ENCODE measurements around the gene CCR7.

The CCR7 gene

DNA sequence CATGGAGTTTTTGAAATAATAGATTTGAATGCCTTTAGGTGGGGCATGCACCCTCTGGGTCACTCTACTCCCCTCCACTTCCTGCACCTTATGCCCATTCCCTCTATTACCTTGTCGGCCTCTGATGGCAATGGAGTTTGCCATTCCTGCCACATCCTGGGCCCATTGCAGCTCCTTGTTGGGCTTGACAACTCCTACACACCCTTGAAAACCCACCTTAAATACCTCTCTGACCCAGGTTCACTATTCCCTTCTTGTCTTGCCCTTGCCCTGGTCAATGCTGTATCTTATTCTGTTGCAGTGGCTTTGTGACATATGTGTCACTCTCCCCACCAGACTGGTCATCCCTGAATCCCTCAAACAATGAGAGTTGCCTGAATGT, 2.4 kb downstream of the CCR7 start:
- no peak for DNase-seq (ENCODE audit: low read depth in 2 of 2)

DNA sequence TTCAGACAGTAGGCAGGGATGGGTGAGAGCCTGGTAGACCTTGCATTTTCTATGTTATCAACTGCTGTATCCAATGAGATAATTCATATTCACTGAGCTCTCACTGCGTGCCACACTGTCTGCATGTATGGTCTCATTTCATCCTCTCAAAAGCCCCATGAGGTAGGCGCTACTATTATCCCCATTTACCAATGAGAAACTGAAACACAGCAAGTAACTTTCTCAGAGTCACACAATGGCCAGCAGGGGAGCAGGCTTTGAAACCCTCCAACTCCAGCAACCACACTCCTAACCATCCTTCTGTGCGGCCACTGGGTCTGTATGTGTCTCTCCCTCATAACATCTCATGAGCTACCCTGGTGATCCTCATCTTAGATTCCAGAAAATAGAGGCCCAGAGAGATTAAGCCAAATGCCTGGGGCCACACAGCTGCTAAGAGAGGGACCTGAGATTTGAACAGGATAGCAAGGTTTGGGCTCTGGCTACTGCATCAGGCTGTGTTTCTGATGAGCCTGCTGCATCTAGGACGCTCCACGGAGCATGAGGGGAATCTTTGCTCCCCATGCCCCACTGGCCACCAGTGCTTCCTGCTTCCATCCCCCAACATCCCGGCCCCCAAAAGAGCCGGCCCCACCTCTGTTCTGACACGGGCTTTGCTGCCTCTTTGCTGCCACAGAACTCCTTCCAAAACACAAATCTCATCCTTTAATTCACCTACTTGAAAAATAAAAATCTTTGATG, 3.2 kb downstream of the CCR7 start:
- DNase-seq (ENCODE audit: low read depth in 2 of 2) = peak; percentile 60 to 61

DNA sequence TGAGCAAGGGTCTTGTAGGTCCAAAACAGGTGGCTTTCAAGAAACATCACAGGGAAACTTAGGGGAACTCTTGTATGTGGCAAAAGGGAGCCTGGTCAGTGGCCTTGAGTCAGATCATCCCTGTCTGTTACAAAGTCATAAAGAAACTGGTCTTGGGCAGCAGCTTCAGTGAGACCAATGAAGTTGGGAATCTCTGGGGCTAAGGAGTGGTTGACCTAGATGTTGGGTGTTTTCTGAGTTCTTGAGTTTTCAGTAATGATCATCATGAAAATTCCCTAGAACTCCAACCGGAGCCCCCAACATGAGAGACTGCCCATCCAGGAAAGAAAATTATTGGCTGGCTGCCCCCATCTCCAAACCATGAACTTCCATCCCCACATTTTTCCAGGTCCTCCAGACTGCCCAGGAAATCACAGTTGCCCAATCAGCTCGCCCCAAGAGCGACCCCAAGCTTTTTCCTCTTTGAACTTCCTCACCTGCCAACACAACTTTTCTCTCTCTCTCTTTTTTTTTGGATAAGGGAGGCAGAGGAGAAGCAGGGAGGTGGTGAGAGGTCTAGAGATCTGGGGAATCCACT, 3.9 kb downstream of the CCR7 start:
- no peak for DNase-seq (ENCODE audit: low read depth in 2 of 2)

DNA sequence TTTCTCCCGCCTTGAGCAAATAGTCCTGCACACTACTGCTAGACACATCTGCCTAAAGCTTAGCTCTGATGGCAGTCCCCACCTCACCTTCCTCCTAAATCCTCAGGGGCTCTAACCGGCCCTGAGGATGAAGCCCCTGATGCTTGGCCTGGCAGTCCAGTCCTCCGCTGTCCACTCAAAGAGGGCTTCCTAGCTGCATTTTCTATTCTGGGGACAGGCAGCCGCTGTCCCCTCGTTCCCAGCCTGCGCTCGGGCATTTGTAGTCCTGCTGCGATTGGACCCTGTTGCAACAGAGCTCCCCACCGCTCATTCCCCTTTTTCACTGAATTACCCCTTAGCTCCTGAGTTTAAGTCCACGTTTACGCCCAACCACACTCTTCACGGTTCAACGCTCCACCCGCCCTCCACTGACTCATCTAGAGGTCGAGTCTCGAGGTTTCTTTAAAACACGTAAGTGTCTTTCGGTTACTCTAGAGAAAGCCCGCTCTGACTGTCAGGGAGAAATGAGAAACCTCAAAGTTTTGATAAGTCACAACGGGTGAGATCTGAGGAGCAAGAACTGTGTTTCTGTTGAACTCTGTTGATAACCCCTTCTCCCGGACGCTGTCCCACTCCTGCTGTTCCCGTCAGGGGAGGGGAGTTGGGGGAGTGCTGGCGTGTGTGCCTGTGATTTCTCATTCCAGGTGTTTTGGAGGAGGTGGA, 4.5 kb downstream of the CCR7 start:
- DNase-seq (ENCODE audit: low read depth in 2 of 2) = peak; percentile 65 to 79

DNA sequence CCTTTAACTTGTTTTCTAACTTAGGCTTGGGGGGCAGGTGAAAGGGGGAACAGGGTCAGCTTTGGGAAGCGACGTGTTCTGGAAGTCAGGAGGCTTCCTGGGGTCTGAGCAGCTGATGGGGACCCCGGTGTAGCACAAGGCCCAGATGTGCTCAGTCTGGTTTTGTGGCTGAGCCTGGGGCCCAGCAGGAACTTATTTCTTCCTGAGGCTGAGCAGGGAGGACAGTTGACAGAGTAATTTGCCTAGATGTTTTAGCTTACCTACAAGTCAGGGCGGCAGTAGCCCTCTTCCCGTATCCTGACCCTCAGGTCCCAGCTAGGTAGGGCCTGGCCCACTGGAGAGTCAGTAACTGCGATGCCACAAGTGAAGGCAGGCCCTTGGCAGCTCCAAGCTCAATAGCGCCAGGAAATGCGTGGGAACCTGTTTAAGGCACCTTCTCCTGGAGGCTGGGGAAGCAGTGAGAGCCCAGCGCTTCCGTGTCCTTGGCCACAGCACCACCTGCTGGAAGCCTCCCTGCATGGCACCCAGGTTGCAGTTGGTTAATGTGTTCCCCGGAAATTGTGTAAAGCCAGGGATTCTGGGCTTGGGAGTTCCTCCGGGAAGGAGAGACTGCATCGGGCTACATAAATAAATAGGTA, 5.2 kb downstream of the CCR7 start:
- DNase-seq (ENCODE audit: low read depth in 2 of 2) = peak; percentile 81 to 83

DNA sequence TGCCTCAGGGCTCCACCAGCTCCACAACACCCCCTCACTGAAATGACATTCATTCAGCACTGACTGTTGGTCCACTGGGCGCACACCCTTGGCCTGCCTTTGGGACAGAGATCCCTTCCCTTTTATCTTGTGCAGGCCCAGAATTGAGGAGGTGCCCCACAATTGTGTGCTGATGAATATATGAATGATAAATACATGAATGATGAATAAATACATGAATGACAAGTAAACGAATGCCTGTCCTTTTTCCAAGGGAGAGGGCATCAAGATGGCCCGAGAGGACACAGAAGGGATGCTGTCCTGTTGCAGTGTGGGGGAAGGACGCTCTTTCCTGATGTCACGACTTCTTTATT, 5.7 kb downstream of the CCR7 start:
- DNase-seq (ENCODE audit: low read depth in 2 of 2) = no peak

DNA sequence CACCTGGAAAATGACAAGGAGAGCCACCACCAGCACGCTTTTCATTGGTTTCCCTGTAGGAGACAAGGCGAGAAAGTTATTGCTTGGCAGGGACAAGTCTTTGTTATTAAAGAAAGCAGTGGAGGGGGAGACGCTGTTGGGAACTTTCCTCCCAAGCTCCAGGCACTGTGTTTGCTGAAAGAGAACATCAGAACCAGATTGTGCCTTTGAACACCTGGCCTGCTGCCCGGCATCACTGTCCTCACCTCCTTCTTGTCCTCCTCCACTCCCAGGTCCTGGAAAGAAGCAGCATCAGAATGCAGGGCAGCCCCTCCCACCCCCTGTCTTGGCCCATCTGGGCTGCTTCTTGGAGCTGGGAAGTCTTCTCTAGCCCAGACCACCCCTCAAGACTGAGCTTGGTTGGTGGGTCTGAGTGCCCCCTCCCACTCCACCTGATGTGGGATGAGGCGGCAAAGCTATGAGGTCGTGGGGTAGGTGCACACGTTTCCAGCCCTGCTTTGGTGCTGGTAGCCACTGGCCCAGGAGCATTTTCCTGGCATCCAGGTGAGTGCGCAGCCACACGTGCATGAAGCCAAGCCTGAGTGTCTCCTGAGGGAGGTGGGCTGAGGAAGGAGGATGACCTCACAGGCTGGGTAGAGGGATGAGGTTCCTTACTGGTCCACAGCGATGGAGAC, 6.2 kb downstream of the CCR7 start:
- DNase-seq (ENCODE audit: low read depth in 2 of 2) = no peak

DNA sequence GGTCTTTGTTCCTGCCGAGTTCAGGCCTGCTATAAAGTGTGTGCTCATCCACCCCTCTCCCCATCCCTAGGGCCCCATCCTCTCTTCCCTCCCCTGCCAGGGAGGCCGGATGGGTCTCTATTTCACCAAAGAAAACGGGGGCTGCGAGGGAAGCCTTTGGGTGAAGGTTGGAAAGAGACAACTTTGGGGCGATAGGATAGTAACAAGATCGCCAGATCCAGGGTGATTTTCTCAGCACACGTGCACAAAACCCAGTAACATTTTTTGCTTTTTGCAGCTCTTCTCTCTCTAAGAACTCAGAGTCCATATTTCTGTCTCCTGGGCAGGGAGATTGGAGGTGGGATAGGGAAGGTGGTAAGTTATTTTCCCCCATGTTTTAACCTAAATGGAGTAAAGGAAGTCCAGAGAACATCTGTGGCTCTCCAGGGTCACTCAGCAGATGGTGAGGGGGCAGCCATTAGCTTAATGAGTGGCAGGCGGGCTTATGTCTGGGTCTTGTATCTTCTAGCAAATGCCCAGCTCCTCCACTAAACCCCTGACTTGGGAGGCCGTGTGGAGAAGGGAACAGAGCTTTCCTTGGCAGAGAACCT, 6.9 kb downstream of the CCR7 start:
- DNase-seq (ENCODE audit: low read depth in 2 of 2) = no peak

DNA sequence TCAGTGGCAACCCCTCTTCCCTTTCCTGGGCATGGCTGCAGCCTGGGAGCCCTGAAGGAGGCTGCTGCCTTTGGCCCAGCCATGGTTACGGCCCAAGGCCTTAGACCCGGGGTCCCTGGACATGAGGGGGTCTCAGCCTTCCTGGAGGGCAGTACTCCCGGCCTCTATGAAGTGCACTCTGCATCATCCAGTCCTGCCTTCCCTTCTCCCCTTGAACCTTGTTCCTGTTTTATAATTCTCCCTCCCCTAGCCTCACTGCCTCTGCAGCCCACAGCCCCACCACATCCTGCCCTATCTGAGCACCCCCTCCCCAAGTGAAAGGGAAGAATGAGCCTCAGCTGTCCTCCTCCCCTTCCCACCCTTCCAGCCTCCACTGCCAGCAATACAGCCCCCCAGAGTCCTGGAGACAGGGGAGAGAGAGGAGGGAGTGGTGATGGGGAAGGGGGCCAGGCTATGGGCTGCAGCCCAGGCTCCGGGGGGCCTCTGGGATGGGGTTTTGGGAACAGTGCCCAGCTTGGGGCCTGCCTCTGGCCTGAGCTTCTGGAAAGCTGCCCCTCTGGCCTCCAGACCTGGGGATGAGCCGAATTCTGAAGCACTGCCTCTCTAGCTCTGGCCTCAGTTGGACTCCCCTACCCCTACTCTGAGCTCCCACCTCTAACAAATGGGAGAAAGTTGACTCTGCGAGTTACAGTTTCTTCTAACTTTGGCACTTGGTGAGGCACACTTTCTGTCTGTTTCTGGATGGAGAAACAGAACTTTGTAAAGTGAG, 7.6 kb downstream of the CCR7 start:
- DNase-seq (ENCODE audit: low read depth in 2 of 2) = no peak

DNA sequence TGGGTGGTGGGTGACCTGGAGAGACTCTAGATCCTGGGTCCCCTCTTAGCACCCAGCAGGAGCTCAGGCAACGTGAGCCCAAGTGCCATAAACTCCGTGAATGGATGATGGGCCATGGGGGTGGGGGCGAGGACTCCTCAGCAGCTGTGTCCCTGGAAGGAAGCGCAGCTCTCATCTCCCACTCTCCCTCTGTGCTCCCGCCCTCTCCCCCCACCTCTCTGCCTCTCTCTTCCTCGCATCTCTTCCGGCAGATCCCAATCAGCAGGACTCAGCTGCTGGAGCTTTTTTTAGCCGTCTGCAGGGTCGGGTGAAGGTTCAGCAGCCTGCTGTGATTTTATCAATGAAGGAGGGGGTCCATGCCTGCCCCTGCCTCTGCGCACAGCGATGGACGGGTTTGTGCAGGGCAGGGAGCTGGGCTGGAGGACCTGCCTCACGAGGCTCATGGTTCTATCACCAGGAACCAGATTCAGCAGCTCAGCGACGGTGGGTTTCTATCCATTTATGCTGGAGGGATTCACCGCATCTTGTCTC, 8.3 kb downstream of the CCR7 start:
- DNase-seq (ENCODE audit: low read depth in 2 of 2) = no peak

DNA sequence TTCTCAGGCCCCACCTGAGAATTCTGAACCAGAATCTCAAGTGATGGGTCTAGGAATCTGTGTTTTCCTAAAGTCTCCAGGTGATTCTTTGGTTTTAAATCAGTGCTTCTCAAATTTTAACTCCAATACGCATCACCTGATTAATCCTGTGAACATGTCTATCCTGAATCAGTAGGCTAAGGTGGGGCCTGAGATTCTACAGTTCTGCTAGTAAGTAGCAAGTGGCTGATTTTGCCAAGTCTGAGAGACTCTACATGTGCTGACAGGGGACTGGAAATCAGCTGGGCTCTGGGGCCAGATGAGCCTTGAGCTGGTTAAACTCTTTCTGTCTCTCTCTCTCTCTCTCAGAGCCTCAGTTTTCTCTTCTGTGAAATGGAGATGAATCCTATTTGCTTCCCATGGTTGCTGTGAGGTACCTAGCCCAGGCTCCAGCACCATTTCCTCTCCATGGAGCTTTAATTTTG, 9.0 kb downstream of the CCR7 start:
- no peak for DNase-seq (ENCODE audit: low read depth in 2 of 2)

DNA sequence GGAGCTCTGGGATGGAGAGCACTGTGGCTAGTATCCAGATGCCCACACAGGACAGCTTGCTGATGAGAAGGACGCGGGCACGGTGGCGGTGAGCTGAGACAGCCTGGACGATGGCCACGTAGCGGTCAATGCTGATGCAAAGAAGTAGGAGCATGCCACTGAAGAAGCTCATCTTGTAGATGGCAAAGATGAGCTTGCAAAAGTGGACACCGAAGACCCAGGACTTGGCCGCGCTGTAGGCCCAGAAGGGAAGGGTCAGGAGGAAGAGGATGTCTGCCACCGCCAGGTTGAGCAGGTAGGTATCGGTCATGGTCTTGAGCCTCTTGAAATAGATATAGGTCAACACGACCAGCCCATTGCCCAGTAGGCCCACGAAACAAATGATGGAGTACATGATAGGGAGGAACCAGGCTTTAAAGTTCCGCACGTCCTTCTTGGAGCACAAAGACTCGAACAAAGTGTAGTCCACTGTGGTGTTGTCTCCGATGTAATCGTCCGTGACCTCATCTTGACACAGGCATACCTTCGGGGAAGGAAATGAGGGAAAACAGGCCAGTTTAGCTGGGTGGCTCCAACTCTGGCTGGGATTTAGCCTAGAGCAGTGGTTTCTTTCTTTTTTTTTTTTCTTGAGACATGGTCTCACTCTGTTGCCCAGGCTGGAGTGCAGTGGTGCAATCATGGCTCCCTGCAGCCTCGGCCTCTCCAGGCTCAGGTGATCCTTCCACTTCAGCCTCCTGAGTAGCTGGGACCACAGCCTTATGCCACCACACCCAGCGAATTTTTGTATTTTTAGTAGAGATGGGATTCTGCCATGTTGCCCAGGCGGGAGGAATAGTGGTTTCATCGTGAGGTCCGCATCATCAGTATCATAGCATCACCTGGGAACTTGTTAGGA, 9.7 kb downstream of the CCR7 start:
- DNase-seq (ENCODE audit: low read depth in 2 of 2) = no peak

DNA sequence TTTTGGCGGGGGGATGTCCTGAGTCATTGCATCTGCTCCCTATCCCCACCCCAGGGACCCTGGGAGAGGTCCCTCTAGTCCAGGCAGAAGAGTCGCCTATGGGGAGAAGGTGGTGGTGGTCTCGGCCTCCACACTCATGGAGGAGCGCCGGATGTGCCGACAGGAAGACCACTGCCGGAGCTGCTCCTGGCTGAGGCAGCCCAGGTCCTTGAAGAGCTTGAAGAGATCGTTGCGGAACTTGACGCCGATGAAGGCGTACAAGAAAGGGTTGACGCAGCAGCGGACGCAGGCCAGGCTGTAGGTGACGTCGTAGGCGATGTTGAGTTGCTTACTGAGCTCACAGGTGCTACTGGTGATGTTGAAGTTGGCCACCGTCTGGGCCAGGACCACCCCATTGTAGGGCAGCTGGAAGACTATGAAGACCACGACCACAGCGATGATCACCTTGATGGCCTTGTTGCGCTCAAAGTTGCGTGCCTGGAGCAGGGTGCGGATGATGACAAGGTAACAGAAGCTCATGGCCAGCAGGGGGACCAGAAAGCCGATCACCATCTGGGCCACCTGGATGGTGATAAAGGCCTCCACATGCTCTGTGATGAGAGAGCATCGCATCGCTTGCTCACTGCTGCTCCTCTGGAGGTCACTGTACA, 10.5 kb downstream of the CCR7 start:
- DNase-seq (ENCODE audit: low read depth in 2 of 2) = no peak

DNA sequence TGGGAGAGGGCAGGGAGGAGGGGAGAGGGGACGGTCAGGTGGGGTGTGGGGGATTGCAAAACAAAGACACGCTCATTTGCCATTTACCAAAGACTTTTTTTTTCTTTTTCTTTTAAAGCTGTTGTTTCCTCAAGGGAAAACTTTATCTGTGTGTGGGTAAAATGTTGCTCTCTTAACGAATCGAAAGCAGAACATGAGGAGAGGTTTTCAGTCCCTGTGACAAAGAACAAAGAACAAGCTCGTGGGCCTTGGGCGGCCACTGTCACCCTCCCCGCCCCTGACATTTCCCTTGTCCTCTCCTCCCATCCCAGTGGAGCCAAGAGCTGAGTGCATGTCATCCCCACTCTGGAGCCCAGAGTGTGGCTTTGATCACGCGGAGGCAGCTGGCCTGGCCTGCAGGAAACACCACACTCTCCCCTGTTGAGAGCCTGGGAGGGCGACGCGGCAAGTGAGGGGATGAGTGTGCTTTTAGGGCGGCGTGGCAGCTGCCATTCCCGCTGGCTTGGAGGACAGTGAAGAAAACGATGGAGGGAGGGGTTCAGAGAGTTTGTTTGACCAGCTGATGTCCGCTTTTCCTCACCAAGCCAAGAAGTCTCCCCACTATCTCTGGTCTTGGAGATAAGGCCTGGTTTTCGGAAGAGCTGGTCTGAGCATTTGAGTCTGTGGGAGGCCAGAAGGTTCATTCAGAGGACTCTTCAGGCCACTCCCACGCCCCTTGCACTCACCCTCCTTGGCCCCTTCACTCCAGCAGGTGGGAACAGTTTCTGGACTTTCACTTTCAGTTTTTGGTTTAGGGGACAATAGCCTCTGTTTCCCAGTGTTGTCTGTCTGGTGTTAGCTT, 11.4 kb downstream of the CCR7 start:
- DNase-seq (ENCODE audit: low read depth in 2 of 2) = no peak

DNA sequence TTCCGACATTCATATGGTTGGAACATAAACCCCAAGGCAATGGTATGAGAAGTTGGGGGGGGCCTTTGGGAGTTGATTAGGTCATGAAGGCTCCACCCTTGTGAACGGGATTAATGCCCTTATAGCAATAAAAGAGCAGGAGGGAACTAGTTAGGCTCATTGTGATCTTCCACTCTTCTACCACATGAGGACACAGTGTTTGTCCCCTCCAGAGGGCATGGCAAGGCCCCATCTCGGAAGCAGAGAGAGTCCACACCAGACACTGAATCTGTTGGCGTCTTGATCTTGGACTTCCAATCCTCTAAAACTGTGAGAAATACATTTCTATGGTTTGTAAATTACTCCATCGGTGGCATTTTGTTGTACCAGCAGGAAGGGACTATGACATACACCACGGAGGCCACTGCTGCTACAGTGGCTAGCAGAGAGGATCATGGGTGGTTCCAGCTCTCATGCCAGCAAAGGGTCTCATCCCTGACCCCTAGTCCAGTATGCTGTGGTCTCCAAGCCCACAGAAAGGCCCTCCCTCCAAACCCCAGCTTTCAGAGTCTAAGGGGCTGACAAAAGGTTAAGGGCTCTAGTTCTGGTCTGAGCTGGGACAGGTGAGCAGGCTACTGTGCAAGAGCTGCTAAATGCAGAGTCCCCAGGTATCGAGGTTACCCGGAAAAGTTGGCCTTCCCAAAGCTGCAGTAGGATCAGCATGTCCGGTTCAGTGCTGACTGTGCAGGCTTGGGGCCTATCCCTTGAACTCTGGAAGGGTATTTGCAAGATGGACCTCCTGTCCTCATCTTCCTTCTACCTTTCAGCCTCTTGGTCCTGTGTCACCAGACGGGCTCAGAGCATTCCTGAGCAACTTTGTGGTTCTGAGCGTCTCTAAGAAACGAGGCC, 12.2 kb downstream of the CCR7 start:
- DNase-seq (ENCODE audit: low read depth in 2 of 2) = no peak

DNA sequence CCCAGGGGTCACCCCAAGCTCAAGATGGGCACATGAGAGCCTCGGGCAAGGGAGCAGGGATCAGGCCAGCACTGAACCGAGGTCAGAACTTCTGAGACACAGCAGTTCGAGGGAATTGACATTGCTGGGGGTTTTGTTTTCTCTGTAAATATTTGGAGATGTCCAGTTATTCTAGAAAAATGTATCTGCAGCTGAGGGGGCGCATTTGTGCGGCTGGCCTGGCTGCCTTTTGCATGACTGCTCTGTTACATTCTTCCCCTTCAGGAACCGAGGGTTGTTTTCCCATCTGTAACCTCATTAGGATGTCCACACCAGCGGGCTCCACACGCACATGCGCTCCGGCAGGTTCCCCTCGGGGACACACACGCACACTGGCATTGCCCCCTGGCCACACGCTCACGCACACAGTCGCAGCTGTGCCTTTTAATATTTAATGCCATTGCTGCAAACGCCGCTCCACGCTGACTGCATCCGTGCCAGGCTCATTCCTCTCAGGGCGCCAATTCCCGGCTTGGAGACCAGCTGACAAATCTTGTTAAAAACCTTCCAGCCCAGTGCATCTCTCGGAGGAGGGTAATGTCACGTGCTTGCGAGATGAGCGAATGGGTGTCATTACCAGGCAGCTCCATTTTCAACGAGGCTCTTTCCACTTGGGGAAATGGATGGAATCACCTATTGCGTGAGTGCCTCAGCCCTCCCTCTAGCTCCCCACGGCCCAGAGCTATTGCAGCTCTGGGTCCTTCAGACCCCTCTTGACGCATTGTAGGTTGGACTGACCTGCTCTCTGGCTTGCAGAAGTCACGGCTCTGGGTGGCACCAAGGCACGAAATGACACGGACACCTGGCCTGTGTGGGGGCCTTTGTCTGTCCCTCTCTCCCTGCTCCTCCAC, 13.1 kb downstream of the CCR7 start:
- DNase-seq (ENCODE audit: low read depth in 2 of 2) = no peak

Measured in stimulated activated CD4-positive, alpha-beta T cell treated with anti-CD3 and anti-CD28 coated beads, Interleukin-4, amount 100 ng/mL, for 48 hours (primary cell).